Naive thymus-derived CD4-positive, alpha-beta T cell (primary cell): ENCODE measurements around the gene NOTO. TPM values are rescaled to one million over a fixed set of nuclear protein-coding genes. Genes with fewer than 3 reads are reported as not detected.

Source experiments
- ATAC-seq: fragments of 150-1000 bp; cut with Tn5 transposase; 2 replicates; pipeline ENCODE4 v1.10.0; 2021; ENCODE audit warnings: mild to moderate bottlenecking, moderate library complexity
- CTCF ChIA-PET: fragments of 350-600 bp; sonication (Branson Sonifier 250); formaldehyde crosslinking; loops from one replicate; lab custom pipeline; 2021; ENCODE audit warnings: antibody characterized with exemption; lab: Charles Lee
- POLR2A ChIA-PET: fragments of 350-600 bp; sonication (Branson Sonifier 250); formaldehyde crosslinking; loops from one replicate; lab custom pipeline; 2021; ENCODE audit warnings: antibody characterized with exemption, inconsistent platforms; lab: Charles Lee
- DNase-seq, 9 donors: peaks; one replicate each; pipeline versions ENCODE4 v3.0.0 to v3.0.0-alpha.2; 2020 to 2022; ENCODE audit warnings: mixed read lengths in 1 of 9
- H3K27ac ChIP-seq: one replicate; pipeline ENCODE4 v1.7.0; 2013; ENCODE audit warnings: mild to moderate bottlenecking, low read depth, low read length, moderate library complexity
- H3K27me3 ChIP-seq, 2 donors: one replicate each; pipeline ENCODE4 v1.7.0; 2013; ENCODE audit warnings: low read length in 2 of 2, mild to moderate bottlenecking in 2 of 2, moderate library complexity in 2 of 2; ENCODE audit not compliant: control insufficient read depth in 2 of 2, insufficient read depth in 2 of 2
- H3K36me3 ChIP-seq, 3 experiments: 1 replicate in 2 of 3; 2 replicates in 1 of 3; pipeline ENCODE4 v1.7.0; 2013; ENCODE audit warnings: low read length in 3 of 3, mild to moderate bottlenecking in 3 of 3, moderate library complexity in 1 of 3; ENCODE audit not compliant: insufficient read depth in 3 of 3, control insufficient read depth in 2 of 3
- H3K4me1 ChIP-seq, 2 donors: one replicate each; pipeline ENCODE4 v1.7.0; 2013; ENCODE audit warnings: low read length in 2 of 2, mild to moderate bottlenecking in 2 of 2, moderate library complexity in 1 of 2; ENCODE audit not compliant: control insufficient read depth in 2 of 2, insufficient read depth in 2 of 2
- H3K4me3 ChIP-seq: 2 replicates; pipeline ENCODE4 v1.7.0; 2013; ENCODE audit warnings: mild to moderate bottlenecking, low read length
- H3K9me3 ChIP-seq, 3 experiments: 1 replicate in 2 of 3; 2 replicates in 1 of 3; pipeline ENCODE4 v1.7.0; 2013; ENCODE audit warnings: low read length in 3 of 3; ENCODE audit not compliant: control insufficient read depth in 2 of 3
- H3K27ac Mint-ChIP-seq, 9 donors: one replicate each; pipeline ENCODE4 v1.8.0; 2020 to 2022; ENCODE audit warnings: mixed read lengths in 9 of 9, mild to moderate bottlenecking in 8 of 9, moderate library complexity in 5 of 9, inconsistent platforms in 2 of 9
- H3K27me3 Mint-ChIP-seq, 5 donors: one replicate each; pipeline ENCODE4 v1.8.0; 2021 to 2022; ENCODE audit warnings: mixed read lengths in 5 of 5, mild to moderate bottlenecking in 1 of 5
- H3K36me3 Mint-ChIP-seq, 5 donors: one replicate each; pipeline ENCODE4 v1.8.0; 2020 to 2022; ENCODE audit warnings: mixed read lengths in 5 of 5, mild to moderate bottlenecking in 3 of 5, inconsistent platforms in 1 of 5
- H3K4me1 Mint-ChIP-seq, 7 donors: one replicate each; pipeline ENCODE4 v1.8.0; 2020 to 2022; ENCODE audit warnings: mixed read lengths in 7 of 7, mild to moderate bottlenecking in 3 of 7, inconsistent platforms in 1 of 7
- H3K4me3 Mint-ChIP-seq, 10 donors: one replicate each; pipeline ENCODE4 v1.8.0; 2020 to 2022; ENCODE audit warnings: mild to moderate bottlenecking in 10 of 10, mixed read lengths in 10 of 10, moderate library complexity in 6 of 10, inconsistent platforms in 2 of 10
- H3K9me3 Mint-ChIP-seq, 11 donors: one replicate each; pipeline ENCODE4 v1.8.0; 2020 to 2022; ENCODE audit warnings: mixed read lengths in 11 of 11, mild to moderate bottlenecking in 4 of 11, inconsistent platforms in 1 of 11, moderate library complexity in 1 of 11
- intact Hi-C, 2 donors: fragments of 100-400 bp; cut with micrococcal nuclease; formaldehyde crosslinking; loops; one replicate each; pipeline ENCODE4 v1.15.1; 2023
- polyA plus RNA-seq, 2 donors: library from polyadenylated mRNA; unstranded; fragments of 300-500 nt; fragmentation: Illumina TruSeq; gene quantifications; one replicate each; pipeline ENCODE4 v1.2.3, GENCODE V29; 2021
- total RNA-seq, 6 experiments: library from RNA in 5 of 6; stranded (reverse) in 5 of 6; gene quantifications; 1 replicate in 5 of 6; 2 replicates in 1 of 6; pipeline ENCODE4 v1.2.3 and lab custom pipeline; 2021 to 2026

The NOTO gene
- total and polyA plus RNA-seq, 7 experiments from 2014 or later = not detected

DNA sequence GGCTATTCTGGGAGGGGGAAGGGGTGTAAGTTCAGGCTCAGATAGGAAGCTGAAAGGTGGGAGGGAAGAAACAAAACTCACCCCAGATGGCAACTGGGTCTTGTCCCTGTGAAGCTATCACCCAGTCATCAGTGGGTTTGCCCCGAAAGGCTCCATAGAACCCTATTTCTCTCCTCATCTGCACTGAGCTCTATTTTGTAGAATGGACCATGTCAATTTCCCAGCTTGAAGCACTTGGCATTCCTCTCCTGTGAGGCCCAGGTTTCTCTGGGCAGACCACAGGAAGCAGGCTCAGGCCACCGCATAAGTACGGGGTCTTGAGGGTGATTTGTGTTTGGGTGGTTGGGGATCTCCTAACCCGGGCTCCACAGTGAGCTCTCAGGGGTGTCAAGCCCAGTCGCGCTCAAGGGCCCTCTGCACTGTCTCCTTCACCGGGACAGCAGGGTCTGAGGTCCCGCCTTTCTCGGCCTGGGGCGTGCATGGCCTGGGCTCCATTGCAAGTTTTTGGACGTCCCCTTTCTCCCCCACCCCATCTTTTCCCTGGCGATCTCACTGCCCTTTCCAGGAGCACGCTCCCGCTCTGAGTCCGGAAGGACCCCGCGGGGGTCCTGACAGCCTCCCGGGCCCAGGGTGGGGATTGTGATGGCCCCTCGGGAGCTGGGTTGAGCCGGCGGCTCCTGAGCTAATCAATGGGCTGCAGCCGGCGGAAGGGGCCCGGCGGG, 27.3 kb upstream of the NOTO start:
- Histone ChIP-seq H3K4me3 (peak overlapping the region; percentile 67), H3K9me3 (no peaks in the 10 kb centered on the region), H3K27me3 (peaks cover 0 to 3% of the 10 kb centered on the region in 2 donors), H3K36me3 (no peaks in the 10 kb centered on the region), H3K27ac (no peak overlapping the region), H3K4me1 (peaks cover 15 to 20% of the 10 kb centered on the region in 2 donors)
- peaks cover 9 to 14% (median 12%) of the 10 kb centered on the region in 7 donors for H3K4me1 Mint-ChIP-seq
- peaks cover 0 to 3% (median 0%) of the 10 kb centered on the region in 11 donors for H3K9me3 Mint-ChIP-seq
- peak in 1 of 9 donors; percentile 4 for DNase-seq
- ATAC-seq = no peak
- peaks cover 15 to 58% (median 25%) of the 10 kb centered on the region in 5 donors for H3K27me3 Mint-ChIP-seq
- peak overlapping the region in 9 of 10 donors; percentile 18 to 92 (median 61) for H3K4me3 Mint-ChIP-seq
- CTCF ChIA-PET = interaction anchor here (1.0 to 1.5 kb wide), 2 partner anchors 37 to 57 kb away, joined by 3 read pairs; no protein-coding TSS in a partner anchor
- no peak overlapping the region for H3K27ac Mint-ChIP-seq
- H3K36me3 Mint-ChIP-seq = no peaks in the 10 kb centered on the region
- intact Hi-C loops = loop anchor here in 1 of 2 donors (5.0 kb wide), 1 partner anchor 103 kb away; the partner anchor contains the start of gene SFXN5
- POLR2A ChIA-PET = interaction anchor here (0.7 to 1.5 kb wide), 3 partner anchors 14 to 65 kb away, joined by 3 to 4 read pairs (median 4); partner anchors contain the start of gene CCT7

DNA sequence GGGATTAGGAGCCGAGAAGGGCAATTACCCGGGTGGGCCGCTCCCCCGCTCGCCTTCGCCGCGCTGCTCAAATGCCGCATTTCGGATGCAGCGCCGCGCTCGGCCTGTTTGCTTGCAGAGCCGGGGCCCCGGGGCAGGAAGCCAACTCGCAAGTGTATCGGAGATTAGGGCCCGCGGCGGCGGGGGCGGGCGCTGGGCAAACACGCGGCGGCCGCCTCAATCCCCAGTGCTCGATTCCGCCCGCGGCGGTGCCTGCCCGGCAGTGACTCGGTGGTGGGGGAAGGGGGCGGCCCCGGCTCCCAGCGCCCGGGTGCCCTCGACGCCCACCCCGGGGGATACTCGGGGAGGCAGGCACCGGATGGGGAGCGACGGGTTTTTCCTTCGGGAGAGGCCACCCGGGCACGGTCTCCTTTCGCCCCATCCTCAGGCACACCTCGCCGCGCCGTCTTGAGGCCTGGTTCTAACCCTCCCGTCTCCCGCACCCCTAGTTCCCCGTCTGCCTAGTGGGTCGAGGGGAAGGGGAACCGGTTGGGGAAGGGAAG, 26.6 kb upstream of the NOTO start:
- no peaks in the 10 kb centered on the region for H3K36me3 ChIP-seq
- H3K4me3 ChIP-seq = peak overlapping the region; percentile 67
- DNase-seq = peak; percentile 57 to 77 (median 70)
- Mint-ChIP-seq H3K27ac (no peak overlapping the region), H3K4me1 (peaks cover 9 to 14% (median 12%) of the 10 kb centered on the region in 7 donors), H3K27me3 (peaks cover 22 to 62% (median 28%) of the 10 kb centered on the region in 5 donors), H3K36me3 (no peaks in the 10 kb centered on the region), H3K9me3 (peaks cover 0 to 3% (median 0%) of the 10 kb centered on the region in 11 donors), H3K4me3 (peak overlapping the region; percentile 52 to 92 (median 90))
- no peaks in the 10 kb centered on the region for H3K9me3 ChIP-seq
- peaks cover 15 to 20% of the 10 kb centered on the region in 2 donors for H3K4me1 ChIP-seq
- ChIA-PET POLR2A (interaction anchor here (0.7 to 1.5 kb wide), 2 partner anchors 58 to 65 kb away, joined by 3 to 4 read pairs; partner anchors contain the start of gene CCT7), CTCF (interaction anchor here (0.9 to 2.9 kb wide), 5 partner anchors 15 to 89 kb away, joined by 3 to 44 read pairs (median 4); no protein-coding TSS in a partner anchor)
- peak; percentile 60 for ATAC-seq
- H3K27ac ChIP-seq = peak overlapping the region; percentile 12
- peaks cover 0 to 3% of the 10 kb centered on the region in 2 donors for H3K27me3 ChIP-seq
- intact Hi-C loops = loop anchor here (2.0 to 5.0 kb wide), 5 partner anchors 63 to 405 kb away; partner anchors contain the start of genes RAB11FIP5 (in 1 of the 2) and SFXN5 (in 1 of the 2)

DNA sequence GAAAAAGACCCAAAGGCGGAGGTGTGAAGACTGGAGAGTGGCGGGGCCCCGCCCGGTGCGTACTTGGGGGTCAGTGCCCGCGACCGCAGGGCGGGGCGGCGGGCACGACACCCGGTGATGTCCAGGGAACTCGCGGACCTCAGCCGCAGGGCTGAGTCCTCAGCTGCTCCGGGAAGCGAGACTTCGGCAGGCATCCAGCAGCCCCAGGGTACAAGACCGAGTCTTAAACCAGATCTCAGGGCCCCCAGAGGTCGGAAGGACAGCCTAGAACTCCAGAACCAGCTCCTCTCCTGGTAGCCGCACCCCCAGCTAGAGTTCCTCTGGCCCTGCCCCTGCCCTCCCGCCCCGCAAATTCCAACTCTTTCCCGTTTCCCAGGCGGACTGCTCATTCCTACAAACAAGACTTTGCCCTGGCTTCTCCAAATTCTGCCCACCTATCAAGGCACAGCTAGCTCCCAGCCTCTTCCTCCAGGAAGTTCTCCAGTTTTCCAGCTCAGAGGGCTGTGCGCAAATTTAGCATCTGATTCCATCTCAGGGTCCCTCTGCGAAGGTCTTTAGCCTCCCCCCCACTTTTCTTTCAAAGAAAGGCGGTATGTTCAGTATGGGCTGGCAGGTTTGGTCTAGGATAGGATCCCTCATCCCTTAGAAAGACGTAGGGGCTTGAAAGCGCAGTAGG, 26.0 kb upstream of the NOTO start:
- ChIA-PET POLR2A (interaction anchor here (1.5 kb wide), 1 partner anchor 58 kb away, joined by 4 read pairs; the partner anchor contains the start of gene CCT7), CTCF (interaction anchor here (0.8 to 2.9 kb wide), 31 partner anchors 10 to 561 kb away, joined by 3 to 44 read pairs (median 4); partner anchors contain the start of genes CCT7 and TPRKB)
- peak overlapping the region; percentile 12 for H3K27ac ChIP-seq
- ATAC-seq (peak; percentile 48), DNase-seq (peak in 2 of 9 donors; percentile 11 to 17)
- H3K27me3 Mint-ChIP-seq = peaks cover 22 to 67% (median 31%) of the 10 kb centered on the region in 5 donors
- no peaks in the 10 kb centered on the region for H3K36me3 Mint-ChIP-seq
- H3K4me3 Mint-ChIP-seq = peak overlapping the region; percentile 83 to 92 (median 90)
- peaks cover 15 to 20% of the 10 kb centered on the region in 2 donors for H3K4me1 ChIP-seq
- intact Hi-C loops = loop anchor here (2.0 to 5.0 kb wide), 5 partner anchors 64 to 406 kb away; partner anchors contain the start of genes RAB11FIP5 (in 1 of the 2) and SFXN5 (in 1 of the 2)
- peak overlapping the region; percentile 67 for H3K4me3 ChIP-seq
- H3K36me3 ChIP-seq = no peaks in the 10 kb centered on the region
- no peaks in the 10 kb centered on the region for H3K9me3 ChIP-seq
- H3K9me3 Mint-ChIP-seq = peaks cover 0 to 3% (median 0%) of the 10 kb centered on the region in 11 donors
- peak overlapping the region in 3 of 9 donors; percentile 14 to 46 (median 28) for H3K27ac Mint-ChIP-seq
- H3K4me1 Mint-ChIP-seq = peaks cover 9 to 16% (median 12%) of the 10 kb centered on the region in 7 donors
- H3K27me3 ChIP-seq = peaks cover 0 to 3% of the 10 kb centered on the region in 2 donors

DNA sequence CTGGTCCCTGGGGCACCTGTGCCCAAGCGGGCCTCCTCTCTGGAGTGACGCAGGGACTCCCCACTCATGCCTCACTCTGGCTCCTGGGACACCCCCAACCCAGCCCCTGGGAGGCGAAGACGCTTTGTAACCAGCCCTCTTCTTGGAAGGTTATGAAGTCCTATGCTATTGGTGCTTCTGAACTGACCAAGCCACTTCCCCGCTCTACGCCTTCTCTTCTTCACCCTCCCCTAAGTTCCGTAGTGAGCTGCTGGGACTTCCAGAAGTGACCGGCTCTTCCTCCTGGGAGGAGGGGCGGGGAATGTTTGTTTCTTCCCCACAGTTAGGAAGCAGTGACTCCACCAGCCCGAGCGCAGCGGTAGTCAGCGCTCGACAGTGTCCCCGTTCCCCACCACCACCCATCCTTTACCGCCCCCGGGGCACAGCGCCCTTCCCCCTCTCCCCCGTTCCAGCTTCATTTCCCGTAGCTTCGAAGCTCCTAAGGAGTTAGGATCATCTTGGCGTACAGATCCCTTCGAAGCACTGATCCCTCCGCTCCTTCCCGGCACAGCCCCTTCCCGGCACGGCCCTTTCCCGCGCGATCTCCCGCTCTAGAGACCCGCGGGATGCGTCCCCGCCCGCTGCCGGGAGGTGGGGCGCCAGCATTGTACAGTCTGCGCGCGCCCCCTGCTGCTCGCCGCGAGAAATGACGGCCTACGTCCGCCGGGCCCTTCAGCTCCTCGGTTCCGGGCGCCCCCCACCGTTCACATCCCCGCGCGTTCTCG, 25.3 kb upstream of the NOTO start:
- Mint-ChIP-seq H3K27ac (peak overlapping the region in 5 of 9 donors; percentile 28 to 88 (median 51)), H3K4me3 (peak overlapping the region; percentile 83 to 92 (median 90)), H3K27me3 (peaks cover 22 to 72% (median 29%) of the 10 kb centered on the region in 5 donors), H3K4me1 (peaks cover 9 to 17% (median 12%) of the 10 kb centered on the region in 7 donors), H3K9me3 (peaks cover 0 to 3% (median 0%) of the 10 kb centered on the region in 11 donors), H3K36me3 (no peaks in the 10 kb centered on the region)
- ChIA-PET POLR2A (interaction anchor here (0.6 to 1.5 kb wide), 6 partner anchors 11 to 91 kb away, joined by 3 to 7 read pairs (median 4); partner anchors contain the start of genes CCT7 and RAB11FIP5), CTCF (interaction anchor here (0.6 to 2.9 kb wide), 39 partner anchors 9 to 1888 kb away, joined by 3 to 44 read pairs (median 4); partner anchors contain the start of genes CCT7 and TPRKB)
- Histone ChIP-seq H3K9me3 (no peaks in the 10 kb centered on the region), H3K36me3 (no peaks in the 10 kb centered on the region), H3K27me3 (peaks cover 0 to 3% of the 10 kb centered on the region in 2 donors), H3K4me1 (peaks cover 15 to 20% of the 10 kb centered on the region in 2 donors), H3K4me3 (peak overlapping the region; percentile 67), H3K27ac (no peak overlapping the region)
- ATAC-seq (peak; percentile 96), DNase-seq (peak; percentile 74 to 92 (median 88))
- intact Hi-C loops = loop anchor here (1.0 to 5.0 kb wide), 15 partner anchors 14 to 406 kb away; partner anchors contain the start of genes CCT7 (in 2 of the 2), SFXN5 (in 2 of the 2), EXOC6B (in 1 of the 2) and RAB11FIP5 (in 1 of the 2)

DNA sequence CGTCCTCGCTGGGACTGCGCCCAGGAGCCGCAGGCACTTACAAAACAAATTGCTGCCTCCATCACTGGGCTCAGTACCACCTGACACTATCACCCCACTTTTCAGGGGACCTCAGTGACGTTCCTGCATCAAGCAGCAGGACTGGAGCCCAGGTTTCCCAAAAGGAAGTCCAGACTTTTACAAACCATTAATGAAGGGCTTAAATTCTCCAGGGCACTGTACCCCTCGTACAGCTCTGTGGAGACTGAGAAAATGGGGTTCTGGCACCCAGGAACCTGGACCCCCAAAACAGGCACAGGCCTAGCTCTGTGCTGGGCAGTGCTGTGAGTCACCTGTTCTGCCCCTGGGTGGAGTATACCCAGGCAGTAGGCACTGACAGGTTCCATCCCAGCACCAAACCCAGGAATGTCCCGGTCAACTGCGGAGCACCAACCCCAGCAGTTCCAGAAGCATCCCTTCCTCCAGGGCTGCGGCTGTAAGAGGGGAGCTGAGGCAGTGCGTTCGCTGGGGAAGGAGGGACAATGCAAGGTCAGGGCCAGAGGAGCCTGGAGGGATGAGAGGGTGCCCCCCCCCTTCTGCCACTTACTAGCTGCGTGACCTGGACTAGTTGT, 24.6 kb upstream of the NOTO start:
- peaks cover 9 to 17% (median 12%) of the 10 kb centered on the region in 7 donors for H3K4me1 Mint-ChIP-seq
- Histone ChIP-seq H3K27me3 (peaks cover 0 to 3% of the 10 kb centered on the region in 2 donors), H3K9me3 (no peaks in the 10 kb centered on the region), H3K27ac (no peak overlapping the region), H3K4me1 (peaks cover 15 to 20% of the 10 kb centered on the region in 2 donors), H3K4me3 (peak overlapping the region; percentile 67), H3K36me3 (no peaks in the 10 kb centered on the region)
- H3K9me3 Mint-ChIP-seq = peaks cover 0 to 3% (median 0%) of the 10 kb centered on the region in 11 donors
- ChIA-PET POLR2A (interaction anchor here (0.6 to 1.5 kb wide), 5 partner anchors 10 to 92 kb away, joined by 3 to 7 read pairs (median 4); partner anchors contain the start of genes CCT7 and RAB11FIP5), CTCF (interaction anchor here (0.6 to 2.9 kb wide), 38 partner anchors 8 to 1888 kb away, joined by 3 to 44 read pairs (median 4); partner anchors contain the start of genes CCT7 and TPRKB)
- intact Hi-C loops = loop anchor here (1.0 to 5.0 kb wide), 15 partner anchors 14 to 407 kb away; partner anchors contain the start of genes CCT7 (in 2 of the 2), SFXN5 (in 2 of the 2), EXOC6B (in 1 of the 2) and RAB11FIP5 (in 1 of the 2)
- no peak for DNase-seq
- no peaks in the 10 kb centered on the region for H3K36me3 Mint-ChIP-seq
- H3K4me3 Mint-ChIP-seq = peak overlapping the region; percentile 83 to 92 (median 90)
- peak; percentile 1 for ATAC-seq
- H3K27ac Mint-ChIP-seq = peak overlapping the region in 2 of 9 donors; percentile 44 to 51
- peaks cover 22 to 75% (median 34%) of the 10 kb centered on the region in 5 donors for H3K27me3 Mint-ChIP-seq
